ENCODE data around the gene DGKB.

DNA sequence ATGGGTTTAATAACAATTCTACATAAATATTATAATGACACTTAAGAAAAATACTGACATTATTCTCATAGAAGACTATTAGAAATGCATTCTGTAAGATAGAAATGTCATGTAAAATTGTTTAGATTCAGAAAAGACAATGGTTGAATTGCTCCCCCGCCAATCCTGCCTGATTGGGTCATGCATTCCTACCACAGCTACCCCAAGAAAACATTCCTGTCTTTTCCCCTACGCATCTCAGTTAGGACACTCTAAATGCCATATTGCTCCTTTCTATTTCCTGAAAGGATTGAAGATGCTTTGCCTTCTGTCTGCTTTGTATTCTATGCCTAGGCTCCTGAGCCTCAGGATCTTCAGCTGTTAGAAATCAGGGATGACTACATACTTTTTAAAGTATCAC is 109.4 kb downstream of the DGKB start:
- TF ChIP-seq, protein P1, sequence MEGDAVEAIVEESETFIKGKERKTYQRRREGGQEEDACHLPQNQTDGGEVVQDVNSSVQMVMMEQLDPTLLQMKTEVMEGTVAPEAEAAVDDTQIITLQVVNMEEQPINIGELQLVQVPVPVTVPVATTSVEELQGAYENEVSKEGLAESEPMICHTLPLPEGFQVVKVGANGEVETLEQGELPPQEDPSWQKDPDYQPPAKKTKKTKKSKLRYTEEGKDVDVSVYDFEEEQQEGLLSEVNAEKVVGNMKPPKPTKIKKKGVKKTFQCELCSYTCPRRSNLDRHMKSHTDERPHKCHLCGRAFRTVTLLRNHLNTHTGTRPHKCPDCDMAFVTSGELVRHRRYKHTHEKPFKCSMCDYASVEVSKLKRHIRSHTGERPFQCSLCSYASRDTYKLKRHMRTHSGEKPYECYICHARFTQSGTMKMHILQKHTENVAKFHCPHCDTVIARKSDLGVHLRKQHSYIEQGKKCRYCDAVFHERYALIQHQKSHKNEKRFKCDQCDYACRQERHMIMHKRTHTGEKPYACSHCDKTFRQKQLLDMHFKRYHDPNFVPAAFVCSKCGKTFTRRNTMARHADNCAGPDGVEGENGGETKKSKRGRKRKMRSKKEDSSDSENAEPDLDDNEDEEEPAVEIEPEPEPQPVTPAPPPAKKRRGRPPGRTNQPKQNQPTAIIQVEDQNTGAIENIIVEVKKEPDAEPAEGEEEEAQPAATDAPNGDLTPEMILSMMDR (IDR thresholded peaks at IDR 0.05): no peak
- no peak for TF ChIP-seq POLR2A (IDR thresholded peaks at IDR 0.05)
